Prostate gland (tissue), 2 donors: ENCODE results near the gene TPP1.

Experiments used
- POLR2A ChIP-seq: fragments of 450-650 bp; IDR thresholded peaks from one replicate; pipeline ENCODE4 v1.6.1; 2016; ENCODE audit warnings: antibody characterized with exemption, mild to moderate bottlenecking
- POLR2AphosphoS5 ChIP-seq: sonication (generic); formaldehyde crosslinking; IDR thresholded peaks from one replicate; pipeline ENCODE4 v1.6.1; 2017; ENCODE audit warnings: antibody characterized with exemption
- TF ChIP-seq, protein P1 (sequence below), 4 experiments: fragments of 200-600 bp in 2 of 4; fragments of 450-650 bp in 2 of 4; sonication (generic) in 2 of 4; IDR thresholded peaks; 1 replicate in 3 of 4; 2 replicates in 1 of 4; pipeline ENCODE4 v1.5.1; 2016 to 2019; ENCODE audit warnings: antibody characterized with exemption in 4 of 4, mild to moderate bottlenecking in 2 of 4, moderate library complexity in 2 of 4

DNA sequence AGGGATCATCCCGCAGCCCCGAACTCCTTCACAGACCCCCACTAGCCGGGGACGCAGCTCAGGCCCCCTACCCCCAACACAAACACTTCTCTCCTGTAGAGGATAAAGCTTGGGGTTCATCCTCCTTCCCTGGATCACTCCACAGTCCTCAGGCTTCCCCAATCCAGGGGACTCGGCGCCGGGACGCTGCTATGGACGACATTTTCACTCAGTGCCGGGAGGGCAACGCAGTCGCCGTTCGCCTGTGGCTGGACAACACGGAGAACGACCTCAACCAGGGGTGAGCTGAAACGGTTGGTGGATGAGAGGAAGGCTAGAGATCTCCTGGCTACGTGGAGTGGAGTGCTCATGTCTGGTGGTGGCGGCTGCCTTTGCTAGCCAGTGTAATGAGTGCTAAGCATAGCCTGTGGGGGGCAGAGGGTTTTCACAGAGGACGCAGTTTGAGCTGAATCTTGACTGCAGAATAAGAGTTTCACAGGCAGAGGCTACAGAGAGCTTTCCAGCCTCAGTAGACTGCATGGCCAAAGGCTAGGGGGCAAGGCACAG lies 15.1 kb downstream of the TPP1 start:
- TF ChIP-seq, protein P1, sequence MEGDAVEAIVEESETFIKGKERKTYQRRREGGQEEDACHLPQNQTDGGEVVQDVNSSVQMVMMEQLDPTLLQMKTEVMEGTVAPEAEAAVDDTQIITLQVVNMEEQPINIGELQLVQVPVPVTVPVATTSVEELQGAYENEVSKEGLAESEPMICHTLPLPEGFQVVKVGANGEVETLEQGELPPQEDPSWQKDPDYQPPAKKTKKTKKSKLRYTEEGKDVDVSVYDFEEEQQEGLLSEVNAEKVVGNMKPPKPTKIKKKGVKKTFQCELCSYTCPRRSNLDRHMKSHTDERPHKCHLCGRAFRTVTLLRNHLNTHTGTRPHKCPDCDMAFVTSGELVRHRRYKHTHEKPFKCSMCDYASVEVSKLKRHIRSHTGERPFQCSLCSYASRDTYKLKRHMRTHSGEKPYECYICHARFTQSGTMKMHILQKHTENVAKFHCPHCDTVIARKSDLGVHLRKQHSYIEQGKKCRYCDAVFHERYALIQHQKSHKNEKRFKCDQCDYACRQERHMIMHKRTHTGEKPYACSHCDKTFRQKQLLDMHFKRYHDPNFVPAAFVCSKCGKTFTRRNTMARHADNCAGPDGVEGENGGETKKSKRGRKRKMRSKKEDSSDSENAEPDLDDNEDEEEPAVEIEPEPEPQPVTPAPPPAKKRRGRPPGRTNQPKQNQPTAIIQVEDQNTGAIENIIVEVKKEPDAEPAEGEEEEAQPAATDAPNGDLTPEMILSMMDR (IDR thresholded peaks at IDR 0.05), result peak in 2 of 4 experiments; percentile 18 to 33
- no peak for TF ChIP-seq POLR2AphosphoS5
- no peak for TF ChIP-seq POLR2A
